T-helper 2 cell treated with Interferon-gamma antibody and Interleukin-4, amounts not matched to agents 5 μg/mL and 100 μg/mL, for 36 hours (primary cell): ENCODE results near the gene SEC14L6.
"Not testable (repeated sequence)": the region's sequence is repeated elsewhere in the genome, so short reads cannot be mapped to it uniquely, and the experiment has no call there.

Experiments
- DNase-seq: peaks from one replicate; pipeline ENCODE4 v3.0.0; 2021; ENCODE audit warnings: low spot score
- H3K27ac Mint-ChIP-seq: one replicate; pipeline ENCODE4 v1.8.0; 2021; ENCODE audit warnings: mild to moderate bottlenecking, mixed read lengths
- H3K27me3 Mint-ChIP-seq: one replicate; pipeline ENCODE4 v1.8.0; 2021; ENCODE audit warnings: low read depth, mixed read lengths
- H3K36me3 Mint-ChIP-seq: one replicate; pipeline ENCODE4 v1.8.0; 2021; ENCODE audit warnings: low read depth, mixed read lengths
- H3K4me1 Mint-ChIP-seq: one replicate; pipeline ENCODE4 v1.8.0; 2021; ENCODE audit warnings: low read depth, mixed read lengths
- H3K4me3 Mint-ChIP-seq: one replicate; pipeline ENCODE4 v1.8.0; 2022; ENCODE audit warnings: mild to moderate bottlenecking, moderate library complexity, mixed read lengths
- H3K9me3 Mint-ChIP-seq: one replicate; pipeline ENCODE4 v1.8.0; 2021; ENCODE audit warnings: mixed read lengths

The SEC14L6 gene

DNA sequence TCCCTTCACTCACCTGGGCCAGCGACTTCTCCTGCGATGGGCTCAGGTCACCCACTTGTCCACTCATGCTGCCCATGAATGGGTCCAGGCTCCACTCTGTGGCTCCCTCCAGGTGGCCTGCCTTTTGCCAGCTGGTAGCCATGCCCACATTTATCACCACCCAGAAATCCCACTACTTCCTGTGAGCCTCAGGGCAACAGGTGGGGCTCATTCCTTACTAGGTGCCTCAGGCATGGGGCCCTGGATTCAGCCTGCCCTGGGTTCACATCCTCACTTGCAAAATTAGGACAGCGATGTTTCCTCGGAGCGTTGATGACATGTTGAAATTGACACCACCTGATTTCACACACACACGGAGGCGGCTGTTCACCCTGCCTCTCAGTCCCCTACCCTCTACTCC, at the start of gene SEC14L6:
TSS of gene SEC14L6 (minus strand) at position 126 of the 400 bp plus-strand sequence. CDS start at position 67, 59 bp downstream.
- H3K9me3 Mint-ChIP-seq: no peaks in the 10 kb centered on the region
- no peaks in the 10 kb centered on the region for H3K4me1 Mint-ChIP-seq
- no peak within 1 kb of the TSS for H3K27ac Mint-ChIP-seq
- no peak for DNase-seq
- H3K27me3 Mint-ChIP-seq: peaks cover 28% of the 10 kb centered on the region
- H3K4me3 Mint-ChIP-seq: no peak within 1 kb of the TSS
- H3K36me3 Mint-ChIP-seq: no peaks in the 10 kb centered on the region

GRCh38 chr22:30596199-30596598, 49.7 kb upstream of the SEC14L6 start:
- no peak for DNase-seq
- Mint-ChIP-seq H3K4me3 (no peak overlapping the region), H3K27me3 (no peaks in the 10 kb centered on the region), H3K9me3 (no peaks in the 10 kb centered on the region), H3K36me3 (no peaks in the 10 kb centered on the region), H3K27ac (no peak overlapping the region), H3K4me1 (no peaks in the 10 kb centered on the region)

GRCh38 chr22:30592360-30592713, 45.8 kb upstream of the SEC14L6 start:
- not testable (repeated sequence) for H3K27me3 Mint-ChIP-seq, H3K4me3 Mint-ChIP-seq, H3K4me1 Mint-ChIP-seq, H3K27ac Mint-ChIP-seq, DNase-seq, H3K9me3 Mint-ChIP-seq
- H3K36me3 Mint-ChIP-seq: peaks cover 11% of the 10 kb centered on the region

GRCh38 chr22:30591588-30592359, 45.2 kb upstream of the SEC14L6 start, which contains the start of gene PES1:
TSS of gene PES1 (minus strand) at chr22:30591910. CDS start at chr22:30591833, 77 bp downstream.
- Mint-ChIP-seq H3K9me3 (no peaks in the 10 kb centered on the region), H3K36me3 (peaks cover 17% of the 10 kb centered on the region), H3K27ac (no peak within 1 kb of the TSS), H3K4me3 (no peak within 1 kb of the TSS), H3K27me3 (no peaks in the 10 kb centered on the region), H3K4me1 (no peaks in the 10 kb centered on the region)
- peak; percentile 92 for DNase-seq

DNA sequence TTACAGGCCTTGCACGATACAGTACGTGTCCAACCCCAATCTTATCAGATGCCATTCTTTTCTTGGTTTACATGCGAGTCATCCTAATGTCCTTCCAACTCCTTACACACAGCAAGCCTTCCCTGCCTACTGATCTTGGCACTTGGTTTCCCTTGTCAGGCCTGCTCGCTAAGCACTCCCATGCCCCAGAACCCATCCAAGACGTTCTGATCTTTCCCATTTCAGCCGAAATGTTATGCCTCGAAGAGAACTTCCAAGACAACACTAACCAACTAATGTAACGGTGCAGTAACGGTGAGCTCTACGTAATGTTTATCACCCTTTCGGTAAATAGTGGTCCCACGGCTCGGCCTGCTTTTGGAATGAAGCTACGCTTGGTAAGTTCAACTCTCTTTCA, 44.6 kb upstream of the SEC14L6 start:
- Mint-ChIP-seq H3K9me3 (no peaks in the 10 kb centered on the region), H3K27ac (no peak overlapping the region), H3K36me3 (peaks cover 21% of the 10 kb centered on the region), H3K4me3 (no peak overlapping the region), H3K27me3 (no peaks in the 10 kb centered on the region), H3K4me1 (no peaks in the 10 kb centered on the region)
- DNase-seq: no peak

- no peaks in the 10 kb centered on the region for H3K9me3 Mint-ChIP-seq
- peaks cover 33% of the 10 kb centered on the region for H3K36me3 Mint-ChIP-seq
- no peaks in the 10 kb centered on the region for H3K4me1 Mint-ChIP-seq
- no peak overlapping the region for H3K4me3 Mint-ChIP-seq
- no peak for DNase-seq
- no peaks in the 10 kb centered on the region for H3K27me3 Mint-ChIP-seq
- H3K27ac Mint-ChIP-seq: no peak overlapping the region
These were observed 39.9 kb upstream of the SEC14L6 start for GRCh38 chr22:30586414-30586813.

GRCh38 chr22:30584441-30584840, 37.9 kb upstream of the SEC14L6 start:
- Mint-ChIP-seq H3K4me3 (no peak overlapping the region), H3K36me3 (peaks cover 48% of the 10 kb centered on the region), H3K27ac (no peak overlapping the region), H3K9me3 (no peaks in the 10 kb centered on the region), H3K4me1 (no peaks in the 10 kb centered on the region), H3K27me3 (no peaks in the 10 kb centered on the region)
- no peak for DNase-seq

- Mint-ChIP-seq H3K27ac (no peak overlapping the region), H3K4me3 (no peak overlapping the region), H3K36me3 (peaks cover 43% of the 10 kb centered on the region)
These were observed 36.4 kb upstream of the SEC14L6 start for GRCh38 chr22:30582788-30583545.

DNA sequence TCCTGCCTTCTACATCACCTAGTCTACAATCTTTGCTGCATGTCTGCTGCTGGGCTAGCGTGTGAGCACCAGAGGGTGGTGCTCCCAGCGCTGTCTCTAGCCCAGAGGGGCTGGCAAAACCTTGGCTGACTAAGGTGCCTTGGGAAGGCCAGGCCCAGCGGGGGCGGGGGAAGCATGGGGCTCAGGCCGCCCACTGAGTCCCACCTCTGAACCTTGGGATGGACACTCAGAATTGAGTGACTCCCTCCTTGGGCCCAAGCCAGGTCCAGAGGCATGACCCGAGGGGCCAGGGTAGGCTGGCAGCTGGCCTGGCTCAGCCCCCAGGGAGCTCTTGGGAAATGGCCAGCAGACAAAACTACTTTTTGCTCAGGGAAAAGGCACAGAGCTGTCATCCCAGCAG, 35.5 kb upstream of the SEC14L6 start:
- H3K36me3 Mint-ChIP-seq: peaks cover 44% of the 10 kb centered on the region
- no peaks in the 10 kb centered on the region for H3K27me3 Mint-ChIP-seq
- no peak overlapping the region for H3K27ac Mint-ChIP-seq
- no peak for DNase-seq
- H3K4me1 Mint-ChIP-seq: no peaks in the 10 kb centered on the region
- no peak overlapping the region for H3K4me3 Mint-ChIP-seq
- no peaks in the 10 kb centered on the region for H3K9me3 Mint-ChIP-seq

More at GRCh38 chr22:30582788-30583545, 36.4 kb upstream of the SEC14L6 start:
- H3K4me1 Mint-ChIP-seq: no peaks in the 10 kb centered on the region
- H3K9me3 Mint-ChIP-seq: no peaks in the 10 kb centered on the region
- H3K27me3 Mint-ChIP-seq: no peaks in the 10 kb centered on the region
- no peak for DNase-seq

- Mint-ChIP-seq H3K36me3 (peaks cover 43% of the 10 kb centered on the region), H3K9me3 (no peaks in the 10 kb centered on the region)
These were observed 34.4 kb upstream of the SEC14L6 start for GRCh38 chr22:30580896-30581295.

DNA sequence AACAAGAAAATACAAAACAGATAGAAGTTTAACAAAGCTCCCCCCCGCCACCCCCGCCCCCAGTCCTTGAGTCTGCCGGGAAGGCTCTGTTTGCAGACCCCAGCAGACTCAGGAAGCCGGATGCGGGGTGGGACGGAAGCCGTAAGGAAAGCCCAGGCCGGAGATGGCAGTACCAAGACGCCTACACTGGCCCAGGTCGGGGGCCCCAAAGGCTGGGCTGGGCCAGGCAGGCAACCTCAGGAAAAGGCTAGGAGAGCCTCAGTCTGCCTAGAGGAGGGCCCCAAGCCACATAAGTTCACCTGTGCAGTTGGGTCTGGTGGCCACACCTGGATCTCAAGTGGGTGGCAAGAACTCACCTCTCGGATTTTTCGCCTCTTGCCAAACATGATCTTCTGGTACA, 31.9 kb upstream of the SEC14L6 start:
- no peak for DNase-seq
- H3K27ac Mint-ChIP-seq: no peak overlapping the region
- no peaks in the 10 kb centered on the region for H3K4me1 Mint-ChIP-seq
- no peak overlapping the region for H3K4me3 Mint-ChIP-seq
- H3K27me3 Mint-ChIP-seq: peaks cover 8% of the 10 kb centered on the region
- H3K9me3 Mint-ChIP-seq: no peaks in the 10 kb centered on the region
- peaks cover 35% of the 10 kb centered on the region for H3K36me3 Mint-ChIP-seq

More at GRCh38 chr22:30580896-30581295, 34.4 kb upstream of the SEC14L6 start:
- Mint-ChIP-seq H3K27me3 (no peaks in the 10 kb centered on the region), H3K4me3 (no peak overlapping the region), H3K27ac (no peak overlapping the region), H3K4me1 (no peaks in the 10 kb centered on the region)
- DNase-seq: no peak

GRCh38 chr22:30575859-30576258, 29.3 kb upstream of the SEC14L6 start:
- no peak for DNase-seq
- Mint-ChIP-seq H3K4me1 (no peaks in the 10 kb centered on the region), H3K4me3 (no peak overlapping the region), H3K27me3 (peaks cover 8% of the 10 kb centered on the region), H3K36me3 (peaks cover 33% of the 10 kb centered on the region), H3K27ac (no peak overlapping the region), H3K9me3 (no peaks in the 10 kb centered on the region)

DNA sequence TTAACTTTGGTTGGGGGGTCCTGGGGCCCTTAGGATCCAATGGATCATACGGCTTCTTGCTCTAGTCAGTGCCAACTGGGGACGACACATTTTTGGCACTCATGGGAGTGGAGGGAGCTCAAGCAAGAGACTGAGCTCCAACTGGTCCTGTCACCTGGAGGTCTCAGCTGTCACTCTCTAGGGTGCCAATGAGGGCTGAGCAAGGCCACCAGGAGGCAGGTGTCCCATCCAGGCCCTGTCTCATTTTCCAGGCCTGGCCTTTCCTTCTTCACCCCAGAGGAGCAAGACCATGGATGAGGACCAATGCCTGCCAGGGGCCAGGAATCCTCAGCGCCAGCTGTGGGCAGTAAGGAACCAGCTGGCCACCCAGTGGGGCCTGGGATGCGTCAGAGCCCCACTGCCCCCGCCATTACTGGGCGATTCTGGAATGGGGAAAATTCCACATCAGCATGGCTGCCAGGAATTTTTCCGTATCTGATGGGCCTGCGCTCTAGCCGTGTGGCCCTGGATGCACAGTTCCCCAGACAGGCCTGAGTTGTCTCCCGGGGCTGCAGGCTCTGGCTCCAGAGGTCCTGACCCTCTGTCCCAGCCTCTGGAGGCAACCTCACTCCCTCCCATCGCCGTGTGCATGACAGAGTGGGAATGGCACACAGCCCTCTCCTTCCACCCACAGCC, 28.6 kb upstream of the SEC14L6 start:
- H3K27me3 Mint-ChIP-seq: peaks cover 8% of the 10 kb centered on the region
- peaks cover 27% of the 10 kb centered on the region for H3K36me3 Mint-ChIP-seq
- H3K4me1 Mint-ChIP-seq: no peaks in the 10 kb centered on the region
- H3K4me3 Mint-ChIP-seq: no peak overlapping the region
- no peaks in the 10 kb centered on the region for H3K9me3 Mint-ChIP-seq
- H3K27ac Mint-ChIP-seq: no peak overlapping the region
- DNase-seq: no peak
